Measurements from ENCODE around the gene TYR.
"Not testable (repeated sequence)": the region's sequence is repeated elsewhere in the genome, so short reads cannot be mapped to it uniquely, and the experiment has no call there.

Gene TYR

DNA sequence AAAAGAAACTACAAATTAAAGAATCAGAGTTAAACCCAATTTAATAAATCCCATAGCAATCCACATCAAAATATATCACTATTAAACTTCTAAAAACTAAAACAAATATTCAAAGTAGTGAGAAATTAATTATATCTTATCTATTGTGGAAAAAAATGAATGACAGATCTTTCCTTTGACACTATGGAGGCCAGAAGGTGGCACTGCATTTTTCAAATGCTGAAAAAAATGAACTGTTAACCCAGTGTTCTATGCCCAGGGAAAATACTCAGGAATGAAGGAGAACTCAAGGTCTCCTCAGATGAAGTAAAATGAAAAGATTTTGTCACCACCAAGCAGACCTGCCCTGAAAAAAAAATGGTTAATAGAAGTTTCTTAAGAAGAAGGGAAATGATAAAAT is 27.7 kb downstream of the TYR start:
- no peak for DNase-seq (ENCODE audit: insufficient read length, low spot score)
- FAIRE-seq, result no peak
- no peak for TF ChIP-seq POLR2A (IDR thresholded peaks at IDR 0.05; ENCODE audit: low read depth, low read length)

GRCh38 chr11:89220684-89221339 is 43.1 kb downstream of the TYR start:
- no peak for TF ChIP-seq POLR2A (IDR thresholded peaks at IDR 0.05; ENCODE audit: low read depth, low read length)
- DNase-seq (ENCODE audit: insufficient read length, low spot score) (no peak), FAIRE-seq (no peak)

DNA sequence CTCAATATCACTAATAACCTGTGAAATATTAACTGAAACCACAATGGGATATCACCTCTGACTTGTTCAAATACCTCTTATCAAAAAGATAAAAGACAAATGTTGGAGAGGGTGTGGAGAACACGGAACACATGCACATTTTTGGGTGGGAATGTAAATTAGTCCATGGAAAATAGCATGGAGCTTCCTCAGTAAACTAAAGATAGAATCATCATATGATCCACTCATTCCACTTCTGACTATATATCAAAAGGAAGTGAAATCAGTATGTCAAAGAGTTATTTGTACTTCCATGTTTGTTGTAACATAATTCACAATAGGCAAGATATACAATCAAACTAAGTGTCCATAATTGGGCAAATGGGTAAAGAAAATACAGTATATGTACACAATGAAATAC is 57.4 kb downstream of the TYR start:
- FAIRE-seq, result no peak
- no peak for DNase-seq (ENCODE audit: insufficient read length, low spot score)
- TF ChIP-seq POLR2A (IDR thresholded peaks at IDR 0.05; ENCODE audit: low read depth, low read length), result no peak

GRCh38 chr11:89235976-89236375 is 58.3 kb downstream of the TYR start:
- no peak for FAIRE-seq
- no peak for DNase-seq (ENCODE audit: insufficient read length, low spot score)
- TF ChIP-seq POLR2A (IDR thresholded peaks at IDR 0.05; ENCODE audit: low read depth, low read length), result no peak

DNA sequence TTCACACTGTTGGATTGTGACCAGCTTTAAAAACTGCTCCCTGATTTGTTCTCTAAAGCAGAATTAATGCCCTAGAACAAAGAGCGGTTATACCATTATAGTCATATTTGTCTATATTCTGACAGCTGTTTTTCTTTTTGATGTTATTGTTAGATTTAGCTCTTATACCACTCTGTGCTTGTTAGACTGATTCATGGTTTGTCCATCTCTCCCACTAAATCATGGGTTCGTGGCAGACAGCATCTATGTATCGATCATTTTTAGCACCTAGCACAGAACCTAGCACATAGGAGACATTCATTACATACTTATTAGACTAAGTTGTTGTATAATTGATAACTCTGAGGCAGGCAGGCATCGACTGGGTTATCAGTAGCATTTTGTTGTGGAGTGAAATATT is 69.3 kb downstream of the TYR start:
- FAIRE-seq; DNase-seq (ENCODE audit: insufficient read length, low spot score): not testable (repeated sequence)

DNA sequence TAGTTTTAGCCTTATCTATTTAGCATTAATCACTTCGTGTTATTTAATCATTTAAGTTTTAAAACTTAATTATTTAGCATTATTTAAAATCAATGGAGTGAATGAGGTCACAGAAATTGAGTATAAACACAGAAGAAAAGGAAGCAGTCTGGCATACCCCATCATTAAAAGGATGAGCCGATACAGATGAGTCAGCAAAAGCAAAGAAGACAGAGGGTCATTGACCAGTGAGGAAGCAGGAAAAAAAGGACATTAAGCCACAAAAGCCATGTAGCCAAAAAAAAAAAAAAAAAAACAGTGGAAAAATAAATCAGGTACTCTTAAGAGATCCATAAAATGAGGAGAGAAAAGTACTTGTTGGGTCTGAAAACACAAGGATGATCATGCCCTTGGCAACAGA is 71.5 kb downstream of the TYR start:
- FAIRE-seq (no peak), DNase-seq (ENCODE audit: insufficient read length, low spot score) (no peak)
- TF ChIP-seq POLR2A (IDR thresholded peaks at IDR 0.05; ENCODE audit: low read depth, low read length), result no peak

DNA sequence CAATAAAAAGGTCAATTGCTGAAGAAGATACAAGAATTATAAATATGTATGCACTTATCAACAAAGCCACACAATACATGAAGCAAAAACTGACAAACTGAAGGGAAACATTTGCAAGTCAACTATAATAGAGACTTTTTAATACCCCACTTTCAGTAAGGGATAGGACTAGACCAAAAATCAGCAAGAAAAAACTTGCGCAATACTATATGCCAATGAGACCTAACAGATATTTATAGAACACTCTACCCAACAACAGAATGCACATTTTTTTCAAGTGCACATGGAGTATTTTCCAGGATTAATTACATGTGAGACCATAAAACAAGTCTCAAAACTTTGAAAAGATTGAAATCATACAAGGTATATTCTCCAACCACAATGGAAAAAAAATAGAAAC is 83.8 kb downstream of the TYR start:
- FAIRE-seq; DNase-seq (ENCODE audit: insufficient read length, low spot score): not testable (repeated sequence)

GRCh38 chr11:89267660-89268302 is 90.1 kb downstream of the TYR start:
- FAIRE-seq (no peak), DNase-seq (ENCODE audit: insufficient read length, low spot score) (no peak)
- TF ChIP-seq POLR2A (IDR thresholded peaks at IDR 0.05; ENCODE audit: low read depth, low read length), result no peak

- FAIRE-seq; DNase-seq (ENCODE audit: insufficient read length, low spot score): not testable (repeated sequence)
Measured at GRCh38 chr11:89272540-89273088, 94.9 kb downstream of the TYR start.

GRCh38 chr11:89273220-89273619 is 95.5 kb downstream of the TYR start:
- DNase-seq (ENCODE audit: insufficient read length, low spot score); FAIRE-seq: not testable (repeated sequence)

DNA sequence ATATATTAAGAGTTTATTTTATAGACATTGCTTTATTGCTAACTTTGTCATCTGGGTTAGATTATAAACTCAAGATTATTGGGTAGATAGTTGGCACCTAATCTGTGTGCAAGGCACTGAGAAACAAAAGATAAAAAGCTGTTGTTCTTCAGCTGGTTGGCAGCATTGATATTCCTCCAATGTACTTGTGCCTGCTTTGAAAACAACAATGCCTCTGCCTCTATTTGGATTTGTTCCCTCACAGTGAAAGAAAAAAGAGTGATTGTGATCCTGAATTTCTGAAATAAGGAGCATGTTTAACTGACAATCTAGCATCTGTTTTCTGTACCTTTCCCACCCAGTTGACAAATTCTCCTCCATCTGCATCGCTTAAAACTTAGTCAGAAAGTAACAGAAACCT is 98.3 kb downstream of the TYR start:
- FAIRE-seq, result no peak
- TF ChIP-seq POLR2A (IDR thresholded peaks at IDR 0.05; ENCODE audit: low read depth, low read length), result no peak

GRCh38 chr11:89279176-89279575 is 101.5 kb downstream of the TYR start:
- TF ChIP-seq POLR2A (IDR thresholded peaks at IDR 0.05; ENCODE audit: low read depth, low read length), result no peak
- no peak for DNase-seq (ENCODE audit: insufficient read length, low spot score)
- no peak for FAIRE-seq

More for the DNA sequence above, 98.3 kb downstream of the TYR start:
- no peak for DNase-seq (ENCODE audit: insufficient read length, low spot score)

GRCh38 chr11:89281032-89281677 is 103.5 kb downstream of the TYR start:
- not testable (repeated sequence) for DNase-seq (ENCODE audit: insufficient read length, low spot score); FAIRE-seq

- not testable (repeated sequence) for DNase-seq (ENCODE audit: insufficient read length, low spot score); FAIRE-seq
Measured at GRCh38 chr11:89286601-89287000, 108.9 kb downstream of the TYR start.

GRCh38 chr11:89288004-89288403 is 110.3 kb downstream of the TYR start:
- not testable (repeated sequence) for DNase-seq (ENCODE audit: insufficient read length, low spot score); FAIRE-seq
